Measurements from ENCODE around the gene CD302. TPM values are rescaled to one million over a fixed set of nuclear protein-coding genes. Genes with fewer than 3 reads are reported as not detected.
"Not testable (repeated sequence)": the region's sequence is repeated elsewhere in the genome, so short reads cannot be mapped to it uniquely, and the experiment has no call there.

Gene CD302
- polyA plus RNA-seq, 3 donors = 10.5 to 11.2 (median 10.9) TPM

DNA sequence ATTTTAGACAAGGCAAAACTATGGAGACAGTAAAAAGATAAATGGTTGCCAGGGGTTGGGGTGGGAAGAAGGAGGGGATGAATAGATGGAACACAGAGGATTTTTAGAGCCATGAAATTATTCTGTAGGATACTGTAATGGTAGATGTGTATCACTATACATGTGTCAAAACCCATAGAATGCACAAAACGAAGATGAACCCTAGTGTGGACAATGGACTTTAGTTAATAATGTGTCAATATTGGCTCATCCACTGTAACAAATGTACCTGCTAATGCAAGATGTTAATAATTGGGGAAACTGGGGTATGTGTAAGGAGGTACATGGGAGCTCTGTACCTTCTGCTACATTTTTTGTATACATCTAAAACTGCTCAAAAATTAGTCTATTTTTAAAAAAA lies 1.8 kb upstream of the CD302 start:
- no peak for DNase-seq

DNA sequence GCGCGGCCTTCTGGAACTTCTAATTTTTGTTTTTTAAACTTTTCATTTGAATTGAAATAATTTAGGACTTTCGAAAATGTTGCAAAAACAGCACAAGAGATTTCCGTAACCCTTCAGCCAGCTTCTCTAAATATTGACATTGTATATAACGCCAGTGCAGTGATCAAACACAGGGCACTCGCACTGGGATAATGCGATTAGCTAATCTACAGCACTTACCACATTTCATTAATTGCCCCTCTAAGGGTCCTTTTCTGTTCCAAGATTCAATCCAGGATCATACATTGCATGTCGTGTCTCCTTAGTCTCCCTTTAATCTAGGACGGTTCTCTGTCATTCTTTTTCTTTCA lies 343 bp upstream of the CD302 start:
- DNase-seq = no peak

DNA sequence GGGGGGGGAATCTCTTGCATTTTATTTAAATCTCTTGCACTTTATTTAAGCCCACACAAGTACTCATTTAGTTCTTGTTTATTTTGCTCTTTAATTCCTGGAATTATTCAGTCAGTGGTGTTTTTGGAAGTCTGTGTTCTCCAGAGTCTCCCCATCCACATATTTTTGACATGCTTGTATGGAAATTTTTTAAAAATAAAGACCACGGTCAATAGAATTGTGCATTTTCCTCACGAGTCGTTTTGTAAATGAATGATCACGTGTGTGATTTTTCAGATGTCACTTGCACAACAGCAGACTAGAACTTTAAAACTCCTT lies 824 bp downstream of the CD302 start:
- no peak for DNase-seq

DNA sequence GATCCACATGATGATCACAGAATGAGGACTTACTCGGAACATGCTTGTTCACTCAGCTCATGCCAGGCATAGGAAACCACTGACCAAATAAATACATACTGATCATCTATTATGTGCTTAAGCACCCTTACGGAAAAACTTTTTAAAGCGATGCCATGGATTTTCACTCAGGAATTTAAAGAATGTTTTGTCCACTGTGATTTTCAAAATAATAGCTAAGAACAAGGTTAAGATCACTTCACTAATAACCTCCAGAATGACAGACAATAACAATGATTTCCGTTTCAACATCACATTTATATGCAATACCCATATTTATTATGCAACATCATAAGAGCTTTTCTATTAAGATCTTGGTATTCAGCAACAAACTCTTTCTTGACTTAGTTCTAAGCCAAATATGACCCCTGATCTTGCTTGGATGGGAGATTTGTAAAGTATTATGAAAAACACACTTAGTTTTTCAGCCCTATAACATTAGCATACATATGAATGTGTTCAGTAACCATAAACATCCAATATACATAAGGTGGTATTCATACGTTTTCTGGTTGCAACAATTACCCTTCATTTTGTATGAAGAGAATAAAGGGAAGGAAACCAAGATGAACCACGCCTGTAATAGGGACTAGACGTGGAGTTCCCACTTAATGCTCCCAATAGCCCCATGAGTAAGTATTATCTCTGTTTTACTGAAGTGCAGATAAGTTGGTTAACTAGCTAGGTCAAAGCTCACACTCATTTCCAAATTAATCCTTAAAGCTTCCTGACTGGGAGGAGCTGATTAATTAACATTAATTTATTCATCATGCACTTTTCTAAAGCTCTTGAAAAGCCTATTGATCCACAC lies 1.9 kb downstream of the CD302 start:
- no peak for DNase-seq

DNA sequence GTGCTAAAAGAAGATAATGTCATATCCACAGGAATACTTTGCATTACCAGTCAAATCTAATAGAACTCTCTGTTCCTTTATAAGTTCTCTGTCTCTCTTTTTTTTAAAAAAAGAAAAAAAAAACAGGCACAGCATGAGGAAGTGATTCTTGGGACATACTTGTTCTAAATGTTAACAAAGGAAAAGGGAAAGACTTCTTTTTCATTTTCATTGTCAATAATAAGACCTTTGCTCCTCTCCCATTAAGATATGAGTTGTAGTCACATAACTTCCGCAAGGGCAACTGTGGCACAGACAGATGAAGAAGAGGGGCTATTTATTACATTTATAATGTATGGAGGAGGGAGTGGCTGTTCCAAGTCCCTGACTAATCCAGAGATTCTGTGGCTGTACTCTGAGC lies 4.7 kb downstream of the CD302 start:
- no peak for DNase-seq

DNA sequence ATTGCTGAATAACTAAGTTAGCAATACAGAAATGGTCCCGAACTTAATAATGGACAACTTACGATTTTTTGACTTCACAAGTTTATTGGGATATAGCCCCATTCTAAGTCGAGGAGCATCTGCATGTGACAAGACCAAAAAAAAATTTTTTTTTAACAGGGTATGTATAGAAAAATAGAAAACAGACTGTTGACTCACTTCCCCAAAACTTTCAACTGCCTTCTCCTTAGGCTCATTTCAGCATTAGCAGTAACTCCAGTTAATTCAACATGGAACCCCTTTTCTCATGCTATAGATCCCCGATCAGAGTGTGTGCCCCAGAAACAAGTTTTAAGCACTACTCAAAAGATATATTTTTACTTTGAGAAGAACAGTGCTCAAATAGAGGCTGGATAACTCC lies 5.4 kb downstream of the CD302 start:
- no peak for DNase-seq

DNA sequence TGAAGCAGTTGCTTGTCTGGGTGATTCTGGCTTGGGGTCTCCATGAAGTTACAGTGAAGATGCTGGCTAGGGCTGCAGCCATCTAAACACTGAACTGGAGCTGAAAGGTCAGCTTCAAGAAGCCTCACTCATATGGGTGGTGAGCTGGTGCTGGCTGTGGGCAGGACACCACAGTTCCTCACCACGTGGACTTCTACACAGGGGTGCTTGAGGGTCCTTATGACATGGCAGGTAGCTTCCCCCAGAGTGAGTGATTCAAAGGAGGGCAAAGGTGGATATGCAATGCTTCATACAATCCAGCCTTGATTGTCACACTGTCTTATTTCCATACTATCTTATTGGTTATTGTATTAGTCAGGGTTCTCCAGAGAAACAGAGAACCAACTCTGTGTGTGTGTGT lies 6.0 kb downstream of the CD302 start:
- DNase-seq = no peak

DNA sequence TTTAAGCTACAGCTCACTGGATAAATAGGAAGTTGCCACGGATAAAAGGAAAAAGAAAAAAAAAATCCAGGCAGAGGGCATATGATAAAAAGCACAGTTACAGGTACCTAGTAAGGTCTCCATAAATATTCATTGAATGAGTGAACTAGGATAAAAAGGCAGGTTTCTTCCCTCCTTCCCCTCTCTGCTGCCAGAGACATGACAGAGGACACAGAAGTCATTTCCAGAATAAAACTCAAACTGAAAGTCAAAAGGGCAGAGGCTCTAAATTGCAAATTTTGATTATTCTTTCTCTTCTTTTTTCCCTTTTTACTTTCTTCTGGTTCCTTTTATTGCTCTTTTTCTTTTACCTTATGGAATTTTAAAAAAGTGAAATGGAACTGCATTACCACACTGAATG lies 7.7 kb downstream of the CD302 start:
- DNase-seq = no peak

DNA sequence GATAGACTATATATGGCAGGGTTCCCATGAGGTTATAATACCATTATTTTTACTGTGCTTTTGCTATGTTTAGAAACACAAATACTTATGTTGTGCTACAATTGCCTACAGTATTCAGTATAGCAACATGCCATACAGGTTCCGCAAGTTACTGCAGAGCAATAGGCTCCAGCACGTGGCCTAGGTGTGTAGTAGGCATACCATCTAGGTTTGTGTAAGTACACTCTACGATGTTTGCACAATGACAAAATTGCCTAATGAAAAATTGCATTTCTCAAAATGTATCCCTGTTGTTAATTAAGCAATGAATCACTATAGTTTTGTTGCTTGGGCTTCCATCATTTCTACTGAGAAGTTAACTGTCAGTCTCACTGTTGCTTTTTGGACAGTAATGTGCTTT lies 9.8 kb downstream of the CD302 start:
- no peak for DNase-seq

DNA sequence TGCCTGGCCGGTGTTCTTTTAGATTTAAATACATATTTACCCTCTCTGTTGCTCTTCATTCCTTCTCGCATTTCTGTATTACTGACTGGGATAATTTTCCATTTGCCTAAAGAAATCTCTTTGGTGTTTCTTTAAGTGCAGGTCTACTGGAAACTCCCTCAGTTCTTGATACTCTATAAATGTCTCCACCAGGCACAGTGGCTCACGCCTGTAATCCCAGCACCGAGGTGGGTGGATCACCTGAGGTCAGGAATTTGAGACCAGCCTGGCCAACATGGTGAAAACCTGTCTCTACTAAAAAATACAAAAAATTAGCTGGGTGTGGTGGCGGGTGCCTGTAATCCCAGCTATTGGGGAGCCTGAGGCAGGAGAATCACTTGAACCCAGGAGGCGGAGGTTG lies 10.4 kb downstream of the CD302 start:
- DNase-seq = not testable (repeated sequence)

DNA sequence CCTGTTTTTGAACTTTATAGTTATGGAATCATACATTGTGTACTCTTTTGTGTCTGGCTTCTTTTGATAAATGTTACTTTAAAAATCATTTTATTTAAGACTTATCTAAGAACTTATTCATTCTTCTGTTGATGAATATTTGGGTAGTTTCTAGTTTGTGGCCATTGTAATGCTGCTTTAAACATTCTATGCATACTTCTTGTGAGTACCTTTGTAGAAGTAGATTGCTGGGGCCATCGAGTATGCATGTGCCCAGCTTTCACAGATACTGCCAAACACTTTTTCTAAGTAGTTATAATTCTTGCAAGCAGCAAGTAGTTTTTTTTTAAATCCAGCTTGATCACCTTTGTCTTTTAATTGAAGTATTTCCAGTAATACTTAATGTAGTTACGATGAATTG lies 11.1 kb downstream of the CD302 start:
- no peak for DNase-seq

DNA sequence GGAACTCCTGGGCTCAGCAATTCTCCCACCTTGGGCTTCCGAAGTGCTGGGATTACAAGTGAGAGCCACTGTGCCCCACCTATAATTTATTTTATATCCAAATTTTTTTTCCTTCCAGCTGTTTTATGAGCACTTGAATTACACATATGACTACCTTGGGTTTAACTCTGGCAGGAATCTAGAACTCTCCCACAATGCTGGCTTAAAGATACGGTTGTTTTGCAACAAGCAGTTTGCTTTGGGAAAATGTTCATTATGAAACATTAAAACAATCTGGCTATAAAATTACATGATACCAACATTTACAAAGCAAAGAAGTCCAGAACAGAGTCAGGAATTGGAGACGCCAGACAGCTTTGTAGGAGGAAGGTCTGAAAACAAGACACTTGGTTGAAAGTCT lies 12.8 kb downstream of the CD302 start:
- DNase-seq = no peak

DNA sequence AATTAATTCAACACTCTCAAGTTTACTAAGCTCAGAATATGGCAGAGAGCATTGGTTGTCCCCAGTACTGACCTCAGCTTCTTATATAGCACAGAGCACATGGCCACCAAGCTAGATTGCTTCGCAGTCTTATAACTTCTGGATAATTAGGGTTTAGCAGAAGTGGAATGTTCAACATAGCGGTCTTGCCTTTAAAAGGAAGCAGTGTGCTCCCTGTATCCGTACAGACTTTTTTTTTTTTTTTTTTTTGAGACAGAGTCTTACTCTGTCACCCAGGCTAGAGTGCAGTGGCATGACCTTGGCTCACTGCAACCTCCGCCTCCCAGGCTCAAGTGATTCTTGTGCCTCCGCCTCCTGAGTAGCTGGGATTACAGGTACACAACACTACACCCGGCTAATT lies 13.3 kb downstream of the CD302 start:
- DNase-seq = not testable (repeated sequence)

DNA sequence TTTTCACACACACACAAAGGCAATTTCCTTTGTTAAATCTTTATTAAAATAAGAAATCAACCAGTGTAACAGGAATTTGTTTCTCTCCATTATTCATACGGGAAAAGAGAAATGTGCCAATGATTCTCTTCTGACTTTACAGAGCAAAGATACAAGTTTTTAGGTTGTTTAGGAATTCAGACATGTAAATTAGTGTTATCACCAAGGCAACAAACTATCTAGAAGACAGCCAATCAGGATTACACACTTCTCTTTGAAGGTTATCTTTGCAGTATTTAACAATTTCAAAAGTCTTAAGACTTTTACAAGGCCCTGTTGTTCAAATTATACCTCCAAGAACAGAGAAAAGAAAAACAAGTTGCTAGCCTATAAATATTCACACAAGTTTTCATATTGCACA lies 14.5 kb downstream of the CD302 start:
- no peak for DNase-seq

DNA sequence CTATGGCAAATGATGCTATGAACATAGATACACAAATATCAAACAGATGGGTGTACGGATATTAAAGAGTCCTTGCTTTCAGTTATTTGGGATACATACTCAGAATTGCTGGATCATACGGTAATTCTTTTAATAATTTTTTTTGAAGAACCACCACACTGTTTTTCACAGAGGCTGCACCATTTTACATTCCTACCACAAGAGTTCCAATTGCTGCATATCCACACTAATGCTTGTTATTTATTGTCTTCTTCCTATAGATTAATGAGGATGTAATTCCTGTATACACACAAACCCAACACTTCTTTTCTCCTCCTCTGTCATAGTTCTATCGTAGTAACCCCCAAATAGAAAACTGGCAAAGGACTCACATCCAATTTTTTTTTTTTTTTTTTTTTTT lies 21.7 kb downstream of the CD302 start:
- no peak for DNase-seq

DNA sequence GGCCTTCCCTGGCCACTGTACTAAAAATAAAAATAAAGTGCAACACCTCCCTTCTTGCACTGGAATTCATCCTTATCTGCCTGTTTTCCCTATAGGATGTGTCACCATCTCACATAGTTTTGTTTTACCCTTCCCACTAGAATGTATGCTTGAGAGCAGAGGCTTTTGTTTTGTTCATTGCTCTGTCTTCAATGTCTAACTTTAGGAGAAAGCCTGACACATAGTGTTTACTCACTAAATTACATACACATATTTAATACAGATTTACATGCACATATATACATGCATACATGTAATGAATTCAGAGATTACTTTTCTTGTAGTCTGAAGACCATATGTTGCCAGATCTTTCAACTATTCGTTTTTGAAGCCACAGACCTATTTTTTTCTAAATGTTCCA lies 23.0 kb downstream of the CD302 start:
- DNase-seq = no peak

DNA sequence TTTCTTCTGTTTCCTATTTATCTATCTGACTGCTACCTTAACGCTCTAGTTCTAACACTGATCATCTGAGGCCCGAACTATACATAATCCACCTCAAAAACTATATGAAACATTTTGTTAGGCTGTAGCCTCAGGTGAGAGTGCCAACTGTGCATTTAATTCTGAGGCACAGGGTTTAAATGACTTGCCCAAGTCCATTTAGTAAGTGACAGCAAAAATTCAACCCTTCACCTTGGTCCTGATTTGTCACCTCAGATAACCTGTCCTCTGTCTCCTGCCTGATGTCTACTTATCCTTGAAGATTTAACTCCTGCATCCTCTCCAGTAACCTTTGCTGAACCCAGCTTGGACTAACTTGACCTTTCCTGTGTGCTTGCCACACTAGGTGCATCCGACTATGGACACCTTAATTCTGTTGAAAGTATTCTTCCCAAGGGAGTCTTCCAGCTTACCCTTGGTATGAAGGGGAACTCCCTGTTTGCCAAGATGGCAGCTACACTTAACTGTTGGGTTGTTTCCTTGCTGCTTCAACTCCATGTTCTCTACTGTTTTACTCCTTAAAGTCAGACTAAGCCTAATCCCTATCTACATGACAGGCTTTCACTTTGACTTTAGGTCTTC lies 23.5 kb downstream of the CD302 start:
- DNase-seq = no peak

DNA sequence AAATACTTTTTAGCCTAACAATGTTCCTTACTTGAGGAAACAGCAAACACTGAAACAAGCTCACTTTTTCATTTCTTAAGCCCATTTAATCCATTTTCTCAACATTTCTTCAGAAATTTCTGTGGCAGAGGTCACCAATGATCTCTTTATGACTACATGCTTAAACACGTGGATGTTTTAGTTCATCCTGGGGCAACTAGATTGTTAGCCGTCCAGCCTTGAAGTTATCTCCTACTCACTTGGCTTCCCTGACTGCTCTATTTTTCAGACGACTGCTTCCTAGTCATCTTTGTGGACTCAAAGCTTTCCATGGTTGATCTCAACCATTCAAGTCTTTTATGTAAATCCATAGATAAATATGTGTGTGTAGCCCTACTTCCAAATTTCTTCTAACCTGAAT lies 24.1 kb downstream of the CD302 start:
- DNase-seq = no peak

DNA sequence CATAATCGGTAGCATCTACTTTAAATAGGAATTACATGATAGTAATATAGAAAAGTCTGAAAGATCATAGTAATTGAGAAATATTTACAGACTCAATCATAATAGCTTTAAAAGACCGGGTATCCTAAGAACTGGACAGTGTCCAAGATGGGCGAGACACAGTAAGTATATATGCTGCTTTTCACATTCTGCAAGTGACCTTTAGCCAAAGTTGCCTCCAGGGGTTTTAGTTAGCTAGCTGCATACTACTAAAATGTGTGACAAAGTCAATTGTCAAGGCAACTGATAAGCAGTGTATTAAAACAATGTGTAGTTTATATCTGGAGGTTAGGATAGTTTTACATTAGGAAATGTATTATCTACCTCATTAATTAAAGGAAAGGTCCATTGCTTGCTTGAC lies 24.6 kb downstream of the CD302 start:
- DNase-seq = peak; percentile 15

DNA sequence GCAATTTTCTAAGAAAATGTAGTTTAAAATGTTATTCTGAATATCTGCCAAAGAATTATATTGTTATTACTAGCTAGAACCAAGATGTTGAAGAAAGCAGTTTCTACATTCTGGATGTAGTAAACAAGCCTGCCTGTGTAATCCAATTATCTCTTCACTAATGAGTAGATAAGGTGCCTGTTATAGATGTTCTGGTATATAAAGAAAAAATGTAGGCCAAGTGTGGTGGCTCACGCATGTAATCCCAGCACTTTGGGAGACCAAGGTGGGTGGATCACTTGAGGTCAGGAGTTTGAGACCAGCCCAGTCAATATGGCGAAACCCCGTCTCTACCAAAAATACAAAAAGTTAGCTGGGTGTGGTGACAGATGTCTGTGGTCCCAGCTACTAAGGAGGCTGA lies 28.9 kb downstream of the CD302 start:
- no peak for DNase-seq

DNA sequence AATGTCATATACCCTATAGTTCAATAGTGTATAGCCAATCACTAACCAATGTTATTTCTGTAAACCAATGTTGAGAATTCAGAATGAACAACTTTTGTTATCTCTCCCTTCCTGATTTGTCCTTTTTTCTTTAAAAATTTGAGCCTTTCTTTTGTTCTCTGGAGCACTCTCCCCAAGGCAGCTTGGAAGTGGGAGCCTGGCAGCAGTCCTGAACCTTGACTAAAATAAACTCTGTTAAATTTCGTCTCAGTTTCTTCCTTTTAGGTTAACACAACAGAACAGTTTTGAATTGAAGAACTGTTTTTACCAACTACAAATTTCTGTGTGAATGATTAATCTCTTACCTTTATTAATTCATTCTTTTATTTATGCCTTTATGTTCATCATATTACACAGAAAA lies 35.9 kb downstream of the CD302 start:
- no peak for DNase-seq

DNA sequence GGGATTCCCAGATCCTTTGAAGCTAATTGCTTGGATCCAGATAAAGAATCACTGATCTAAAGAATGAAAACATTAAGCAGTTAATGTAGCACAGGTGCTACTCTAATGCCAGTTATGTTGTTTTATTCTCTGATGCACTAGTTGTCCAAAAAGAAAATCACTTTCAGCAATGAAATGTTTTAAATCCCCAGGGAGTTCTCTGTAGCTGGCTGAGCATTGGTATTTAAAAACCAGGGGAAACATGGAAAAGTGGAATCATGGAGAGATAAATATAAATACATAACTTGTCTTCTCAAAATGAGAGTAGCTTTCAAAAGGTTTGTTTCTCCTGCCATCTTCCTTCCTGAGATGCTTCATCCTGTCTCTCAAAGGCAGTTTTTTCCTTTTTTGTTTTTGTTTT lies 37.7 kb downstream of the CD302 start:
- DNase-seq = no peak

DNA sequence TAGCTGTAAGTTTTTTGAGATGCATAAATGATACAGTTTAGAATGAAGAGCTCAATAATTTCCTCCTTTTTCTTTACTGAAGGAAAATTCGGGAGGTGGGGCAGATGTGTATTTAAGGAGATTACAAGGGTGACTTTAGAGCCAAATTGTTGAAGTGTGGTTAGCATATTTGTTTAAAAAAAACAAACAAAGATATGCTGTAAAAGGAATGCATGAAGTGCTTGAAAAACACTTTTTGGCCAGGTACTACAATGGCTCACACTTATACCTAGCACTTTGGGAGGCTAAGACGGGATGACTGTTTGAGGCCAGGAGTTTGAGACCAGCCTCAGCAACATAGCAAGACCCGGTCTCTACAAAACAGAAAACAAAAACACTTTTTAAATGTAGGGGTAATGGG lies 38.4 kb downstream of the CD302 start:
- DNase-seq = no peak

DNA sequence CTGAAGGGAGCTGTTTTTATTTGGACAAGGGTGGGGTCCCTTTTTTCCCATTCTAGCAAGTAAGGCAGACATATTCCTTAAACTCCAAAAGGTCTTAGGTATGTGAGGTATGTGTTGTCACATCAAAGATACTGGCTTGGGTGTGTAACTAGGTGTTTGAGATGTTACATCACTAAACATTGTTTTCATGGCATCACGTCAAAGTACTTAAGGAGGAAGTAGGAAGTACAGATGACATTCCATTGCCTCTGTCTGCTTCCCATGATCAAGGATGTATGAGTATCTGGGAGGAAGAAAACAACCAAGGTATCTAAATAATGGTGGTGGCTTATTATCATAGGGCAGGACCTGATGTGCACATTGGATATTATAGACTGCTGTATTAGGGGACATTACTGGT lies 39.3 kb downstream of the CD302 start:
- DNase-seq = no peak
